ENCODE data around the gene RGCC. TPM values are rescaled to one million over a fixed set of nuclear protein-coding genes. Genes with fewer than 3 reads are reported as not detected.
A peak's percentile ranks its signal among the peaks of the same experiment; 100 is the strongest.

Gene RGCC
- polyA plus RNA-seq (2011; rRNA removed) = 1.3 and 2.2 TPM in 2 replicates
- 0.73 and 0.75 TPM in 2 replicates for polyA plus RNA-seq (2012; cell fraction: cytosol; rRNA removed)
- 0.65 and 0.70 TPM in 2 replicates for polyA plus RNA-seq (2012; cell fraction: nucleus; rRNA removed)
- polyA plus RNA-seq (2017; fragmentation: RNase III; extraction: RNeasy Plus Mini Kit Qiagen cat#74134 plus additional on column Dnase treatment) = 0.24 to 0.46 TPM (median 0.43 TPM) in 3 replicates
- polyA minus RNA-seq (2011; rRNA and poly(A)+ RNA removed) = 0.49 and 0.62 TPM in 2 replicates

- TF ChIP-seq POLR2A (IDR thresholded peaks at IDR 0.05; ENCODE audit: low read length) = peak; percentile 24; the same call in 1 of the 2 replicates
- TF ChIP-seq HOXB13 (CRISPR knock-in tag; IDR thresholded peaks at IDR 0.05; ENCODE audit: low read depth) = 0 out of 2 replicates have a peak, but pooled peaks have one; percentile 21
- peak; percentile 69; the same call in 1 of the 2 replicates for TF ChIP-seq MAX (IDR thresholded peaks at IDR 0.05)
- TF ChIP-seq NR3C1 (IDR thresholded peaks at IDR 0.05) = no peak
- peak; percentile 85 for TF ChIP-seq E2F6 (IDR thresholded peaks at IDR 0.05; ENCODE audit: borderline replicate concordance, low read depth)
- 0 out of 2 replicates have a peak, but pooled peaks have one; percentile 40 for TF ChIP-seq EHF (CRISPR knock-in tag; IDR thresholded peaks at IDR 0.05)
- peak within 1 kb of the TSS; percentile 98 for H3K4me2 ChIP-seq
- peak within 1 kb of the TSS; percentile 65 to 87 for H3K27ac ChIP-seq
- ATAC-seq (peak; percentile 85 to 88), DNase-seq (ENCODE audit: low read depth in 1 of 2, low spot score in 1 of 2) (peak; percentile 36 to 40), FAIRE-seq (no peak)
- ChIA-PET CTCF (no interaction called here), POLR2A (no interaction called here)
- peak within 1 kb of the TSS; percentile 62 for H3K4me3 ChIP-seq
- no peaks in the 10 kb centered on the region for H3K9me3 ChIP-seq
- no peaks in the 10 kb centered on the region for H3K4me1 ChIP-seq
- 96% methylated on average over 24 of the region's 92 CpGs for WGBS (ENCODE audit: missing lambda C conversion rate)
Observed at GRCh38 chr13:41456768-41457588, at the start of gene RGCC. TSS of gene RGCC (plus strand) at chr13:41457550. CDS start at chr13:41457708, 158 bp downstream.

- CTCF ChIA-PET = no interaction called here
- no peak for ATAC-seq
- Histone ChIP-seq H3K9me3 (no peaks in the 10 kb centered on the region), H3K4me1 (no peaks in the 10 kb centered on the region), H3K4me3 (no peak overlapping the region), H3K27ac (no peak overlapping the region), H3K4me2 (no peak overlapping the region)
- POLR2A ChIA-PET = no interaction called here
- DNase-seq (ENCODE audit: low read depth in 1 of 2, low spot score in 1 of 2) = no peak
- TF ChIP-seq PBX3 (IDR thresholded peaks at IDR 0.05) (no peak), FOSL2 (IDR thresholded peaks at IDR 0.05) (no peak), FOSL2 (CRISPR knock-in tag; IDR thresholded peaks at IDR 0.05) (no peak), TFCP2L1 (CRISPR knock-in tag; IDR thresholded peaks at IDR 0.05) (no peak), CBX8 (IDR thresholded peaks at IDR 0.05) (no peak), CTCF (IDR thresholded peaks at IDR 0.05) (no peak), CBX2 (IDR thresholded peaks at IDR 0.05; ENCODE audit: borderline replicate concordance, low read depth) (no peak), EHMT2 (IDR thresholded peaks at IDR 0.05; ENCODE audit: low read depth) (no peak), CHD2 (IDR thresholded peaks at IDR 0.05; ENCODE audit: low read length, partially characterized antibody) (no peak), HOXB13 (CRISPR knock-in tag; IDR thresholded peaks at IDR 0.05; ENCODE audit: low read depth) (no peak), E2F6 (IDR thresholded peaks at IDR 0.05; ENCODE audit: borderline replicate concordance, low read depth) (no peak), MYC (IDR thresholded peaks at IDR 0.05; ENCODE audit: borderline replicate concordance, low read length) (no peak)
- no peak for FAIRE-seq
Observed at GRCh38 chr13:41408121-41408520, 49.2 kb upstream of the RGCC start.

- no peak overlapping the region for H3K4me3 ChIP-seq
- ATAC-seq (no peak), FAIRE-seq (no peak), DNase-seq (ENCODE audit: low read depth in 1 of 2, low spot score in 1 of 2) (no peak)
- ChIA-PET CTCF (interaction anchor here (0.8 kb wide), 1 partner anchor 244 kb away, joined by 4 read pairs; no protein-coding TSS in a partner anchor), POLR2A (no interaction called here)
- H3K4me1 ChIP-seq = no peaks in the 10 kb centered on the region
- no peaks in the 10 kb centered on the region for H3K9me3 ChIP-seq
- WGBS (ENCODE audit: missing lambda C conversion rate) = 20% methylated on average over 1 of the region's 1 CpG
- no peak overlapping the region for H3K27ac ChIP-seq
- no peak overlapping the region for H3K4me2 ChIP-seq
- no peak for TF ChIP-seq JUN (IDR thresholded peaks at IDR 0.05)
- no peak for TF ChIP-seq SREBF2 (IDR thresholded peaks at IDR 0.05)
- no peak for TF ChIP-seq NFE2L2 (conservative IDR thresholded peaks at IDR 0.05; ENCODE audit: low read length)
- no peak for TF ChIP-seq KDM1A (IDR thresholded peaks at IDR 0.05; ENCODE audit: low read depth)
- TF ChIP-seq MAFK (IDR thresholded peaks at IDR 0.05; ENCODE audit: partially characterized antibody) = no peak
- TF ChIP-seq JUNB (IDR thresholded peaks at IDR 0.05) = no peak
- TF ChIP-seq HOXB13 (CRISPR knock-in tag; IDR thresholded peaks at IDR 0.05; ENCODE audit: low read depth) = no peak
- no peak for TF ChIP-seq FOSL2 (IDR thresholded peaks at IDR 0.05)
- no peak for TF ChIP-seq FOSL2 (CRISPR knock-in tag; IDR thresholded peaks at IDR 0.05)
- TF ChIP-seq REST (IDR thresholded peaks at IDR 0.05) = no peak
- no peak for TF ChIP-seq ZFP36 (IDR thresholded peaks at IDR 0.05; ENCODE audit: borderline replicate concordance, partially characterized antibody)
- no peak for TF ChIP-seq CEBPB (IDR thresholded peaks at IDR 0.05)
- TF ChIP-seq HDAC2 (IDR thresholded peaks at IDR 0.05) = no peak
Observed at GRCh38 chr13:41408746-41409145, 48.6 kb upstream of the RGCC start.
